ENCODE results near the gene CPA4. TPM values are rescaled to one million over a fixed set of nuclear protein-coding genes. Genes with fewer than 3 reads are reported as not detected.
"Not testable (repeated sequence)": the region's sequence is repeated elsewhere in the genome, so short reads cannot be mapped to it uniquely, and the experiment has no call there.

The CPA4 gene
- total and polyA plus RNA-seq, 4 donors, result 0.55 to 2.3 (median 1.2) TPM

GRCh38 chr7:130314305-130314704 is 21.3 kb downstream of the CPA4 start:
- H3K9ac ChIP-seq (ENCODE audit: insufficient read depth in 1 of 2, low read length in 2 of 2), result no peak overlapping the region
- no peak for TF ChIP-seq CTCF (IDR thresholded peaks at IDR 0.05; ENCODE audit: control extremely low read depth, extremely low read depth)
- ATAC-seq (ENCODE audit: insufficient read depth, low FRiP score), result no peak

GRCh38 chr7:130319541-130319940 is 26.6 kb downstream of the CPA4 start:
- no peak for TF ChIP-seq CTCF (IDR thresholded peaks at IDR 0.05; ENCODE audit: control extremely low read depth, extremely low read depth)
- H3K27ac ChIP-seq (ENCODE audit: low read depth in 1 of 2, low read length in 1 of 2), result no peak overlapping the region
- H3K36me3 ChIP-seq (ENCODE audit: control insufficient read depth in 4 of 4, insufficient read depth in 4 of 4, low read length in 4 of 4), result no peaks in the 10 kb centered on the region
- WGBS, 2 donors, result 92 to 100% methylated on average over 1 of the region's 1 CpG
- no peaks in the 10 kb centered on the region for H3K9me3 ChIP-seq (ENCODE audit: control insufficient read depth in 4 of 4, insufficient read depth in 3 of 4, low read length in 3 of 4)
- no peak overlapping the region for H3K9ac ChIP-seq (ENCODE audit: insufficient read depth in 1 of 2, low read length in 2 of 2)
- DNase-seq (no peak), ATAC-seq (ENCODE audit: insufficient read depth, low FRiP score) (no peak)
- no peaks in the 10 kb centered on the region for H3K27me3 ChIP-seq (ENCODE audit: control insufficient read depth in 3 of 3, insufficient read depth in 3 of 3, low read length in 2 of 3)
- no peak overlapping the region for H3K4me3 ChIP-seq
- no peaks in the 10 kb centered on the region for H3K4me1 ChIP-seq (ENCODE audit: control insufficient read depth in 5 of 5, insufficient read depth in 5 of 5, low read length in 5 of 5)

More at GRCh38 chr7:130314305-130314704, 21.3 kb downstream of the CPA4 start:
- Histone ChIP-seq H3K27me3 (ENCODE audit: control insufficient read depth in 3 of 3, insufficient read depth in 3 of 3, low read length in 2 of 3) (no peaks in the 10 kb centered on the region), H3K27ac (ENCODE audit: low read depth in 1 of 2, low read length in 1 of 2) (no peak overlapping the region), H3K36me3 (ENCODE audit: control insufficient read depth in 4 of 4, insufficient read depth in 4 of 4, low read length in 4 of 4) (no peaks in the 10 kb centered on the region), H3K9me3 (ENCODE audit: control insufficient read depth in 4 of 4, insufficient read depth in 3 of 4, low read length in 3 of 4) (peaks cover 0 to 3% (median 0%) of the 10 kb centered on the region in 4 donors), H3K4me1 (ENCODE audit: control insufficient read depth in 5 of 5, insufficient read depth in 5 of 5, low read length in 5 of 5) (no peaks in the 10 kb centered on the region), H3K4me3 (no peak overlapping the region)
- 76 to 80% methylated on average over 6 of the region's 6 CpGs for WGBS, 2 donors
- DNase-seq, result no peak

GRCh38 chr7:130321542-130322229 is 28.7 kb downstream of the CPA4 start:
- not testable (repeated sequence) for DNase-seq; ATAC-seq (ENCODE audit: insufficient read depth, low FRiP score); H3K36me3 ChIP-seq (ENCODE audit: control insufficient read depth in 4 of 4, insufficient read depth in 4 of 4, low read length in 4 of 4); H3K4me1 ChIP-seq (ENCODE audit: control insufficient read depth in 5 of 5, insufficient read depth in 5 of 5, low read length in 5 of 5); H3K27me3 ChIP-seq (ENCODE audit: control insufficient read depth in 3 of 3, insufficient read depth in 3 of 3, low read length in 2 of 3); H3K27ac ChIP-seq (ENCODE audit: low read depth in 1 of 2, low read length in 1 of 2); H3K9ac ChIP-seq (ENCODE audit: insufficient read depth in 1 of 2, low read length in 2 of 2); H3K9me3 ChIP-seq (ENCODE audit: control insufficient read depth in 4 of 4, insufficient read depth in 3 of 4, low read length in 3 of 4); H3K4me3 ChIP-seq
- WGBS, 2 donors, result 87 to 91% methylated on average over 3 of the region's 3 CpGs

GRCh38 chr7:130322615-130323014 is 29.7 kb downstream of the CPA4 start:
- Histone ChIP-seq H3K9ac (ENCODE audit: insufficient read depth in 1 of 2, low read length in 2 of 2) (no peak overlapping the region), H3K27ac (ENCODE audit: low read depth in 1 of 2, low read length in 1 of 2) (no peak overlapping the region), H3K36me3 (ENCODE audit: control insufficient read depth in 4 of 4, insufficient read depth in 4 of 4, low read length in 4 of 4) (no peaks in the 10 kb centered on the region), H3K4me3 (no peak overlapping the region), H3K27me3 (ENCODE audit: control insufficient read depth in 3 of 3, insufficient read depth in 3 of 3, low read length in 2 of 3) (no peaks in the 10 kb centered on the region), H3K9me3 (ENCODE audit: control insufficient read depth in 4 of 4, insufficient read depth in 3 of 4, low read length in 3 of 4) (peaks cover 0 to 2% (median 0%) of the 10 kb centered on the region in 4 donors), H3K4me1 (ENCODE audit: control insufficient read depth in 5 of 5, insufficient read depth in 5 of 5, low read length in 5 of 5) (no peaks in the 10 kb centered on the region)
- no peak for ATAC-seq (ENCODE audit: insufficient read depth, low FRiP score)
- 92 to 94% methylated on average over 7 of the region's 7 CpGs for WGBS, 2 donors
- TF ChIP-seq CTCF (IDR thresholded peaks at IDR 0.05; ENCODE audit: control extremely low read depth, extremely low read depth), result no peak
- no peak for DNase-seq
